ENCODE data around the gene DNHD1. TPM values are rescaled to one million over a fixed set of nuclear protein-coding genes. Genes with fewer than 3 reads are reported as not detected.
A peak's percentile ranks its signal among the peaks of the same experiment; 100 is the strongest.
"Not testable (repeated sequence)": the region's sequence is repeated elsewhere in the genome, so short reads cannot be mapped to it uniquely, and the experiment has no call there.

DNHD1 gene
- total RNA-seq, 6 experiments from 2014 or later: 1.4 to 2.3 (median 1.6) TPM

GRCh38 chr11:6505577-6506240, 8.6 kb downstream of the DNHD1 start:
- H3K4me3 Mint-ChIP-seq: peak overlapping the region; percentile 60; the same call in 1 of the 2 replicates
- H3K4me1 Mint-ChIP-seq (ENCODE audit: low read depth): peaks cover 51% of the 10 kb centered on the region
- TF ChIP-seq CTCF (IDR thresholded peaks at IDR 0.05): peak; percentile 91
- peak; percentile 87 for DNase-seq
- peaks cover 9% of the 10 kb centered on the region for H3K36me3 Mint-ChIP-seq (ENCODE audit: low read depth)
- H3K27me3 Mint-ChIP-seq (ENCODE audit: insufficient read depth): no peaks in the 10 kb centered on the region; the same call in 1 of the 2 replicates
- no peaks in the 10 kb centered on the region for H3K9me3 Mint-ChIP-seq
- peak overlapping the region; percentile 87 for H3K27ac Mint-ChIP-seq

GRCh38 chr11:6516865-6517264, 19.8 kb downstream of the DNHD1 start:
- DNase-seq: no peak
- no peak overlapping the region for H3K27ac Mint-ChIP-seq
- H3K27me3 Mint-ChIP-seq (ENCODE audit: insufficient read depth): no peaks in the 10 kb centered on the region
- no peak for TF ChIP-seq CTCF (IDR thresholded peaks at IDR 0.05)
- H3K36me3 Mint-ChIP-seq (ENCODE audit: low read depth): peaks cover 21% of the 10 kb centered on the region
- H3K9me3 Mint-ChIP-seq: no peaks in the 10 kb centered on the region
- no peak overlapping the region for H3K4me3 Mint-ChIP-seq
- no peaks in the 10 kb centered on the region for H3K4me1 Mint-ChIP-seq (ENCODE audit: low read depth)

- no peaks in the 10 kb centered on the region for H3K27me3 Mint-ChIP-seq (ENCODE audit: insufficient read depth)
- H3K4me3 Mint-ChIP-seq: no peak overlapping the region
- peaks cover 26% of the 10 kb centered on the region for H3K4me1 Mint-ChIP-seq (ENCODE audit: low read depth)
- peaks cover 3% of the 10 kb centered on the region for H3K36me3 Mint-ChIP-seq (ENCODE audit: low read depth)
- no peak for DNase-seq
- no peak for TF ChIP-seq CTCF (IDR thresholded peaks at IDR 0.05)
- no peaks in the 10 kb centered on the region for H3K9me3 Mint-ChIP-seq
- no peak overlapping the region for H3K27ac Mint-ChIP-seq
Observed at GRCh38 chr11:6520265-6520664, 23.2 kb downstream of the DNHD1 start.

GRCh38 chr11:6521946-6522345, 24.9 kb downstream of the DNHD1 start:
- not testable (repeated sequence) for H3K9me3 Mint-ChIP-seq; H3K27me3 Mint-ChIP-seq (ENCODE audit: insufficient read depth); H3K36me3 Mint-ChIP-seq (ENCODE audit: low read depth); DNase-seq; H3K27ac Mint-ChIP-seq; H3K4me3 Mint-ChIP-seq
- H3K4me1 Mint-ChIP-seq (ENCODE audit: low read depth): peaks cover 36% of the 10 kb centered on the region

- Mint-ChIP-seq H3K4me1 (ENCODE audit: low read depth) (peaks cover 38% of the 10 kb centered on the region), H3K4me3 (peak overlapping the region; percentile 28), H3K27me3 (ENCODE audit: insufficient read depth) (no peaks in the 10 kb centered on the region; the same call in 1 of the 2 replicates), H3K27ac (peak overlapping the region; percentile 71), H3K9me3 (no peaks in the 10 kb centered on the region), H3K36me3 (ENCODE audit: low read depth) (no peaks in the 10 kb centered on the region)
- TF ChIP-seq CTCF (IDR thresholded peaks at IDR 0.05): no peak
- peak; percentile 75 for DNase-seq
Observed at GRCh38 chr11:6523253-6523652, 26.2 kb downstream of the DNHD1 start.

- Mint-ChIP-seq H3K36me3 (ENCODE audit: low read depth) (no peaks in the 10 kb centered on the region), H3K27ac (no peak overlapping the region; the same call in 1 of the 2 replicates), H3K4me1 (ENCODE audit: low read depth) (peaks cover 38% of the 10 kb centered on the region), H3K9me3 (no peaks in the 10 kb centered on the region), H3K27me3 (ENCODE audit: insufficient read depth) (no peaks in the 10 kb centered on the region; the same call in 1 of the 2 replicates), H3K4me3 (no peak overlapping the region)
- no peak for DNase-seq
- no peak for TF ChIP-seq CTCF (IDR thresholded peaks at IDR 0.05)
Observed at GRCh38 chr11:6526411-6527135, 29.5 kb downstream of the DNHD1 start.
